A673 (cell line): ENCODE results near the gene TAPBP.

ENCODE experiments used
- EZH2 ChIP-seq: fragments of 200-600 bp; sonication (generic); IDR thresholded peaks from 2 replicates; pipeline ENCODE4 v1.6.1; 2017; ENCODE audit warnings: borderline replicate concordance, low read depth, mild to moderate bottlenecking, mixed read lengths, antibody characterized with exemption, low read length; ENCODE audit not compliant: poor library complexity, severe bottlenecking
- TF ChIP-seq, protein P1 (sequence below): fragments of 300-800, 200-600 bp; sonication (generic); conservative IDR thresholded peaks from 2 replicates; pipeline ENCODE4 v1.5.1; 2017; ENCODE audit warnings: low read depth, mild to moderate bottlenecking, antibody characterized with exemption, low read length, moderate library complexity, mixed read lengths

GRCh38 chr6:33347816-33348215 is 33.9 kb upstream of the TAPBP start:
- TF ChIP-seq, protein P1, sequence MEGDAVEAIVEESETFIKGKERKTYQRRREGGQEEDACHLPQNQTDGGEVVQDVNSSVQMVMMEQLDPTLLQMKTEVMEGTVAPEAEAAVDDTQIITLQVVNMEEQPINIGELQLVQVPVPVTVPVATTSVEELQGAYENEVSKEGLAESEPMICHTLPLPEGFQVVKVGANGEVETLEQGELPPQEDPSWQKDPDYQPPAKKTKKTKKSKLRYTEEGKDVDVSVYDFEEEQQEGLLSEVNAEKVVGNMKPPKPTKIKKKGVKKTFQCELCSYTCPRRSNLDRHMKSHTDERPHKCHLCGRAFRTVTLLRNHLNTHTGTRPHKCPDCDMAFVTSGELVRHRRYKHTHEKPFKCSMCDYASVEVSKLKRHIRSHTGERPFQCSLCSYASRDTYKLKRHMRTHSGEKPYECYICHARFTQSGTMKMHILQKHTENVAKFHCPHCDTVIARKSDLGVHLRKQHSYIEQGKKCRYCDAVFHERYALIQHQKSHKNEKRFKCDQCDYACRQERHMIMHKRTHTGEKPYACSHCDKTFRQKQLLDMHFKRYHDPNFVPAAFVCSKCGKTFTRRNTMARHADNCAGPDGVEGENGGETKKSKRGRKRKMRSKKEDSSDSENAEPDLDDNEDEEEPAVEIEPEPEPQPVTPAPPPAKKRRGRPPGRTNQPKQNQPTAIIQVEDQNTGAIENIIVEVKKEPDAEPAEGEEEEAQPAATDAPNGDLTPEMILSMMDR: no peak
- TF ChIP-seq EZH2: no peak
